PFSK-1 (cell line): Measurements from ENCODE around the gene ACAA1.

Experiments
- FOXP2 ChIP-seq: optimal IDR thresholded peaks from 2 replicates; pipeline ENCODE3; 2011; ENCODE audit warnings: borderline replicate concordance, control low read depth, inconsistent platforms; ENCODE audit not compliant: insufficient read depth; ENCODE audit errors: extremely low read length, extremely low read depth
- POLR2AphosphoS5 ChIP-seq: IDR thresholded peaks from 2 replicates; pipeline ENCODE4 v1.6.1; 2012; ENCODE audit warnings: low read depth, mild to moderate bottlenecking, control low read depth, low read length, moderate library complexity
- TAF1 ChIP-seq: IDR thresholded peaks from 2 replicates; pipeline ENCODE4 v1.6.1; 2012; ENCODE audit warnings: low read length, control low read depth, borderline replicate concordance; ENCODE audit not compliant: insufficient read depth
- TF ChIP-seq, protein P1 (sequence below), 2 experiments: IDR thresholded peaks; 2 replicates each; pipeline versions ENCODE4 v1.6.1 to v1.8.0; 2011 to 2012; ENCODE audit warnings: low read depth in 2 of 2, low read length in 2 of 2, control low read depth in 1 of 2, inconsistent platforms in 1 of 2, mild to moderate bottlenecking in 1 of 2, moderate library complexity in 1 of 2; ENCODE audit not compliant: insufficient read depth in 1 of 2

DNA sequence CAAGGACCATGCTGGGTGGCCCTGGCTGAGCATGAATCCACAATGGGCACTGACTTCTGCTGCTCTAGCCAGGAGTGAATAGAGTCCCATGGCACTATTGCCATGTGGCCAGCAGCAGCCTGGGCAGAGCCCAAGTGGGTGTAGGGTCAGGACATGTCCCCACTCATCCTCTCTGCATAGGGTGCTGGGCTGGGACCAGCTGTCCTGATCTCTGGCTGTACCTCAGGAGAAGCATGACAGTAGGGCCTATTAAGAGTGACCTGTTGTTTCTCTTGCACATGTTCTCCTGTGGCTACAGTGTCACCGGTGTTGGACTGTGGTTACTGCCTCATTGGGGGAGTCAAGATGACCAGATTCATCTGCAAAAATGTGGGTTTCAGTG, 51.0 kb downstream of the ACAA1 start:
- TF ChIP-seq, protein P1, sequence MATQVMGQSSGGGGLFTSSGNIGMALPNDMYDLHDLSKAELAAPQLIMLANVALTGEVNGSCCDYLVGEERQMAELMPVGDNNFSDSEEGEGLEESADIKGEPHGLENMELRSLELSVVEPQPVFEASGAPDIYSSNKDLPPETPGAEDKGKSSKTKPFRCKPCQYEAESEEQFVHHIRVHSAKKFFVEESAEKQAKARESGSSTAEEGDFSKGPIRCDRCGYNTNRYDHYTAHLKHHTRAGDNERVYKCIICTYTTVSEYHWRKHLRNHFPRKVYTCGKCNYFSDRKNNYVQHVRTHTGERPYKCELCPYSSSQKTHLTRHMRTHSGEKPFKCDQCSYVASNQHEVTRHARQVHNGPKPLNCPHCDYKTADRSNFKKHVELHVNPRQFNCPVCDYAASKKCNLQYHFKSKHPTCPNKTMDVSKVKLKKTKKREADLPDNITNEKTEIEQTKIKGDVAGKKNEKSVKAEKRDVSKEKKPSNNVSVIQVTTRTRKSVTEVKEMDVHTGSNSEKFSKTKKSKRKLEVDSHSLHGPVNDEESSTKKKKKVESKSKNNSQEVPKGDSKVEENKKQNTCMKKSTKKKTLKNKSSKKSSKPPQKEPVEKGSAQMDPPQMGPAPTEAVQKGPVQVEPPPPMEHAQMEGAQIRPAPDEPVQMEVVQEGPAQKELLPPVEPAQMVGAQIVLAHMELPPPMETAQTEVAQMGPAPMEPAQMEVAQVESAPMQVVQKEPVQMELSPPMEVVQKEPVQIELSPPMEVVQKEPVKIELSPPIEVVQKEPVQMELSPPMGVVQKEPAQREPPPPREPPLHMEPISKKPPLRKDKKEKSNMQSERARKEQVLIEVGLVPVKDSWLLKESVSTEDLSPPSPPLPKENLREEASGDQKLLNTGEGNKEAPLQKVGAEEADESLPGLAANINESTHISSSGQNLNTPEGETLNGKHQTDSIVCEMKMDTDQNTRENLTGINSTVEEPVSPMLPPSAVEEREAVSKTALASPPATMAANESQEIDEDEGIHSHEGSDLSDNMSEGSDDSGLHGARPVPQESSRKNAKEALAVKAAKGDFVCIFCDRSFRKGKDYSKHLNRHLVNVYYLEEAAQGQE (IDR thresholded peaks at IDR 0.05; ENCODE audit: insufficient read depth in 1 of 2, low read depth in 2 of 2, low read length in 2 of 2), result no peak
- TF ChIP-seq FOXP2 (no peak), POLR2AphosphoS5 (no peak), TAF1 (no peak)
